Gastrocnemius medialis (tissue), 4 donors: ENCODE results near the gene GPM6B.

Experiments
- CTCF ChIP-seq, 5 experiments: fragments of 450-650 bp in 3 of 5; fragments of 200-600 bp in 2 of 5; sonication (generic) in 2 of 5; IDR thresholded peaks in 4 of 5; conservative IDR thresholded peaks in 1 of 5; 1 replicate in 4 of 5; 2 replicates in 1 of 5; pipeline ENCODE4 v1.5.1; 2016 to 2019; ENCODE audit warnings: antibody characterized with exemption in 5 of 5, mild to moderate bottlenecking in 3 of 5, moderate library complexity in 3 of 5
- POLR2A ChIP-seq, 2 donors: fragments of 450-650 bp; IDR thresholded peaks; one replicate each; pipeline ENCODE4 v1.6.1; 2017; ENCODE audit warnings: antibody characterized with exemption in 2 of 2, mild to moderate bottlenecking in 2 of 2, moderate library complexity in 2 of 2

DNA sequence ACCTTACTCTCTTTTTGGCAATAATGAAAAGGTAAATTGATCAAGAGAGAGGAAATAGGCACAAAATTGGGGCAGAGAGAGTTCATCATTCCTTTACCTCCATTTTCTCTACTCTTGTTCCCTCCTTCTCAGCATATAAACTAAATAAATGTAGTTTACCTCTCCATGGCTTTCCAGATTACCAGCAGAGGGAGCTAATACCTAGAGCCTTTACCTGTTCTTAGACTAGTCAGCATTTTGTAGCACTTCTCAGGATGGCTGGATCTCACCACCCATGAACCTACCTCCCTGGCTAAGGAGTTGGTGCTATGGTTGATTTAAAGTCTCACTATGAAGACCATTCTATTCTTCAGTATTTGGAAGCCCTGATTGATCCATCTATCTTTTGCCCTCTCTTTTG, 66.7 kb downstream of the GPM6B start:
- TF ChIP-seq POLR2A (IDR thresholded peaks at IDR 0.05) = no peak
- peak; percentile 12 to 54 (median 33) for TF ChIP-seq CTCF (IDR thresholded peaks at IDR 0.05 in 4 of 5, conservative IDR thresholded peaks at IDR 0.05 in 1 of 5)
